Upper lobe of right lung (tissue), 1 donor: ENCODE results near the gene ANKH. TPM values are rescaled to one million over a fixed set of nuclear protein-coding genes. Genes with fewer than 3 reads are reported as not detected.

Source experiments
- ATAC-seq: fragments of 200-7000 bp; cut with Tn5 transposase; one replicate; pipeline ENCODE4 v1.9.1; 2020; ENCODE audit warnings: mild to moderate bottlenecking, moderate library complexity
- DNase-seq: peaks from one replicate; pipeline ENCODE4 v3.0.0-alpha.2; 2020
- H3K27ac ChIP-seq: fragments of 200-600 bp; one replicate; pipeline ENCODE4 v1.8.0; 2022
- H3K27me3 ChIP-seq: fragments of 200-600 bp; one replicate; pipeline ENCODE4 v1.8.0; 2022; ENCODE audit warnings: mild to moderate bottlenecking
- H3K36me3 ChIP-seq: fragments of 200-600 bp; one replicate; pipeline ENCODE4 v1.8.0; 2022
- H3K4me1 ChIP-seq: fragments of 200-600 bp; one replicate; pipeline ENCODE4 v1.8.0; 2022
- H3K4me3 ChIP-seq: fragments of 200-600 bp; one replicate; pipeline ENCODE4 v1.8.0; 2022; ENCODE audit warnings: mild to moderate bottlenecking
- H3K9me3 ChIP-seq: fragments of 200-600 bp; one replicate; pipeline ENCODE4 v1.8.0; 2022
- CTCF ChIP-seq: fragments of 200-600 bp; IDR thresholded peaks from one replicate; pipeline ENCODE4 v1.8.0; 2022; ENCODE audit warnings: antibody characterized with exemption
- intact Hi-C: fragments of 100-400 bp; cut with DNase I; formaldehyde crosslinking; loops from one replicate; pipeline ENCODE4 v1.11.0; 2022
- total RNA-seq: library from RNA; stranded (reverse); fragmentation: NEBNext Ultra II Directional; extraction: Animal tissue kit (Norgen Biotek cat#: 25700); gene quantifications from one replicate; pipeline ENCODE4 v1.2.1, GENCODE V29; 2021
- donor health status: DM: no; HTN: yes; CAD: no; lungs with severe emphysema.

The ANKH gene
- total RNA-seq, 1 donor from 2014 or later = 67.2 TPM

- H3K27ac ChIP-seq = no peak overlapping the region
- ATAC-seq (no peak), DNase-seq (no peak)
- no peaks in the 10 kb centered on the region for H3K4me1 ChIP-seq
- no peak overlapping the region for H3K4me3 ChIP-seq
- TF ChIP-seq CTCF = no peak
- H3K36me3 ChIP-seq = peaks cover 9% of the 10 kb centered on the region
- H3K27me3 ChIP-seq = no peaks in the 10 kb centered on the region
- intact Hi-C loops = no loop called here
- no peaks in the 10 kb centered on the region for H3K9me3 ChIP-seq
Measured at GRCh38 chr5:14718778-14719177, 152.8 kb downstream of the ANKH start.

- H3K27me3 ChIP-seq = no peaks in the 10 kb centered on the region
- no peak for ATAC-seq
- H3K36me3 ChIP-seq = peaks cover 26% of the 10 kb centered on the region
- no peaks in the 10 kb centered on the region for H3K4me1 ChIP-seq
- H3K4me3 ChIP-seq = no peak overlapping the region
- H3K27ac ChIP-seq = no peak overlapping the region
- no peaks in the 10 kb centered on the region for H3K9me3 ChIP-seq
- DNase-seq = no peak
- intact Hi-C loops = no loop called here
- no peak for TF ChIP-seq CTCF
Measured at GRCh38 chr5:14716755-14717752, 154.5 kb downstream of the ANKH start.

- no peak for TF ChIP-seq CTCF
- no peaks in the 10 kb centered on the region for H3K27me3 ChIP-seq
- H3K36me3 ChIP-seq = peaks cover 40% of the 10 kb centered on the region
- H3K27ac ChIP-seq = no peak overlapping the region
- H3K9me3 ChIP-seq = no peaks in the 10 kb centered on the region
- no peaks in the 10 kb centered on the region for H3K4me1 ChIP-seq
- DNase-seq = no peak
- intact Hi-C loops = no loop called here
- H3K4me3 ChIP-seq = no peak overlapping the region
- ATAC-seq = no peak
Measured at GRCh38 chr5:14715481-14715880, 156.1 kb downstream of the ANKH start.

- Histone ChIP-seq H3K27ac (no peak overlapping the region), H3K27me3 (no peaks in the 10 kb centered on the region), H3K4me1 (no peaks in the 10 kb centered on the region), H3K36me3 (peaks cover 47% of the 10 kb centered on the region), H3K4me3 (no peak overlapping the region), H3K9me3 (no peaks in the 10 kb centered on the region)
- no peak for ATAC-seq
- no peak for DNase-seq
- intact Hi-C loops = no loop called here
- TF ChIP-seq CTCF = no peak
Measured at GRCh38 chr5:14714706-14715105, 156.9 kb downstream of the ANKH start.

GRCh38 chr5:14713476-14714390 is 157.8 kb downstream of the ANKH start:
- DNase-seq (no peak), ATAC-seq (peak; percentile 52)
- Histone ChIP-seq H3K9me3 (no peaks in the 10 kb centered on the region), H3K27me3 (no peaks in the 10 kb centered on the region), H3K36me3 (peaks cover 56% of the 10 kb centered on the region), H3K4me3 (no peak overlapping the region), H3K27ac (no peak overlapping the region), H3K4me1 (no peaks in the 10 kb centered on the region)
- intact Hi-C loops = no loop called here
- no peak for TF ChIP-seq CTCF
